CD4-positive, alpha-beta T cell treated with Interleukin-4 for 4 hours (primary cell): Measurements from ENCODE around the gene HDAC10.

Source experiments
- DNase-seq: peaks from one replicate; pipeline ENCODE4 v3.0.0-alpha.2; 2020

HDAC10 gene

DNA sequence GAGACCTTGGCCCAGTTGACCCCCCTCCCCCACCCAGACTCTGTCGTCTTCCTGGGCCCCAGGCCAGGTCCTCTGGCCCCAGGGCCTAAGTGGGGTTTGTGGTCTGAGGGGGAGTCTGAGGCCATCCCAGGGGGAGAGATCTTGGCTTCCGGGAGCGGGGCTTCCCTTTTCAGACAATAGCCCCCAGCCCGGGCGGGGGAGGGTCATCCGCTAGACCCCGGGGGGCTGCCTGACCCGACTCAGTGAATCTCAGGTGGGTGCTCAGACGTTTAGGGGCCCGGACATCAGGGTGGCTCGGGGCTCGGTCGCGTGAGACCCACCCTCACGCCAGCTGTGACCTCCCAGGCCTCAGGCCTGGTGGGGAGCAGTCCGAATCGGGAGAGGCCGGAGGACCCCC is 18.5 kb upstream of the HDAC10 start:
- no peak for DNase-seq

DNA sequence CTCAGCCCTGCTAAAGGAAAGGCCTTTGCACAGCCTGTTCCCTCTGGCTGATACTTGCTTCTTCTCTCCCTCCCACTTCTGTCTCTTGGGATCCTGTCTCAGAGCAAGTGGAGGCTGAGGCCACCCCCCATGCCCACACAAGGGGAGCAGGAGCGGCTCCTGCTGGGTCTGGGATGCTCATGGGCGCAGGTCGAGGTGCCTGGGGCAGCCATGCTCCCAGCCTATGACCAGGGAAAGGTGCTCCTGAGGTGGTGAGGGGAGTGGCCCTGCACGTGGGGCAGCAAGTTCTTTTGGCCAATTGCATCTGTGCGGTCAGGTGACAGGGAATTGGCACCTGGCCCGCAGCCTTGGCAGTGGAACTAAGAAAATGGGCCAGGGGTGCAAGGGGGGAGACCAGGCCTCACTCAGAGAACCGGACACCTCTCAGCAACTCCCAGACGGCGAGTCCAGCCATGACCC is 17.6 kb upstream of the HDAC10 start:
- no peak for DNase-seq

DNA sequence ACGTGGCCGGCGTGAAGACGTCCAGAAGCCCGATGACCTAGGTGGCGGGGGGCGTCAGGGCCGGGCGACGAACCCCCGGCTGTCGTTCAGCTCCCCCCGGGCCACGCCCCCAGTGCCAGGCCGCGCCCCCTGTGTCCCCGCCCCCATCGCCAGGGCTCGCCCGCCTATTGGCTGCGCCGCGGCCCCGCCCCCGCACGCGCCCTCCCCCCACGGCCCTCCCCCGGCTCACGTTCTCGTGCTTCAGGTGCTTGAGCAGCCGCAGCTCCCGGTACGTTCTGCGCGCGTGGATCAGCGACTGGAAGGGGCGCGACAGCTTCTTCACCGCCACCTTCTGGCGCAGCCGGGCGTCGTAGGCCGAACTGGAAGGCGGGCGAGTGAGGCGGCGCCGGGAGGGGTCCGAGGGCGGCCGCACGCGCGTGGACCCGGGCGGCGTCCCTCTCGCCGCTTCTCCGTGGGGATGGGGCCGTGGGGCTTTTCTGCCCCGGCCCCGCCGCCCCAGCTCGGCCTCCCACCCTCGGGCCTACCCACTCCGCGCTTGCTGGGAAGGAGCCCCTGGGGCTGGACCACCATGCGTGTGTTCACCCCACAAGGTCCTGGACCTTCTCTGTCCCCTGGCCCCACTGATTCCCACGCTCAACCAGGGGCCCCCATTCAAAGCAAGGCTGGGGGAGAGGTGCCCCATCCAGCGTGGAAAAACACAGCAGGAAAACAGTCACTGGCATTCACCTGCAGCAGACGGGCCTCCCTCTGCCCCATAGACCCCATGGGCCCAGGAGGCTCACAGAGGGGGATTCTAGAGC is 16.7 kb upstream of the HDAC10 start:
- peak; percentile 40 for DNase-seq

DNA sequence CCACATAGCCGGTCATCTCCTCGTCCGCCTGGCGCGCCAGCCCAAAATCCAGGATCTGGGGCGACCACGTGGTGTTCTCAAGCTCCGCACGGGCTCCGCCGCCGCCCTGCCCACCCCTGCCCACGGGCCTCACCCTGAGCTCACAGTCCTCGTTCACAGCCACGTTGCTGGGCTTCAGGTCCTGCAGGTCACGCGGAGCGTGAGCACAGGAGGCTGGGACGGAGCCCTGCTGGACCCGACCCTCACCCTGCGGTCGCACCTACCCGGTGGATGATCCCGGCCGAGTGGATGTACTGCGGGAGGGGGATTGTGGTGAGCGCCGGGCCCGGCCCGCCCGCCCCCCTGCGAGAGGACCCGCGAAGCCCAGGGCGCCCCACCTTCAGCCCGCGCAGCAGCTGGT is 15.9 kb upstream of the HDAC10 start:
- DNase-seq = no peak

DNA sequence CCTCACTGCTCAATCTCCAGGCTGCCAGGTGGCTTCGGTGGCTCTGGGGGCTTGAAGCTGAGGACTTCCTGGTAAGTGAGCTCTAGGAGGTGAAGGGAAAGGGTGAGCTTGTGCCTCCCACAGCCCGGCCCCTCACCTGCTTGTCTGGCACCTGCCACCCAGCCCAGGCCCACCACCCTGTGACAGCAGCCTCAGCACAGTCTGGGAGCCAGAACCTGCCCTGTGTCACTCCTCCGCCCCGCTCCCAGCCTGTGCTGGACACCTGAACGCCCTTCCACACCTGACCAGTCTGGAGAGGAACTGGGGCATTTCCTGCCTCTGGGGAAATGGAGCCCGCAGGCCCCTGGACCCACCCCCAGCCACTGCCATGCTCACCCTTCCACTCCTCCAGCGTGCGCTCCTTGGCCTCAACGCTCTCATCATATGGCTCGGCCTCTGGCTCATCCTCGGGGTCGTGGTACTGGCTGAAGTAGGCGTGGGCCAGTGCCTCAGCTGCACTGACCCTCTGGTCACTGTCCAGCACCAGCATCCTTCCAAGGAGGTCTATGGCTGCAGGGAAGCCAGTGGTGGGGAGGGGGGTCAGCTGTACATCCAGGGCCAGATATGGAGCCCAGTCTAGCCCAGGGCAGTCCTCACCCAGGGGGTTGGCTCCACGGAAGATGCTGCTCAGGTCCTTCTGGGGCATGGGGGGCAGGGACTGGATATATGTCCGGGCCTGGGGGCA is 14.0 kb upstream of the HDAC10 start:
- DNase-seq = no peak

DNA sequence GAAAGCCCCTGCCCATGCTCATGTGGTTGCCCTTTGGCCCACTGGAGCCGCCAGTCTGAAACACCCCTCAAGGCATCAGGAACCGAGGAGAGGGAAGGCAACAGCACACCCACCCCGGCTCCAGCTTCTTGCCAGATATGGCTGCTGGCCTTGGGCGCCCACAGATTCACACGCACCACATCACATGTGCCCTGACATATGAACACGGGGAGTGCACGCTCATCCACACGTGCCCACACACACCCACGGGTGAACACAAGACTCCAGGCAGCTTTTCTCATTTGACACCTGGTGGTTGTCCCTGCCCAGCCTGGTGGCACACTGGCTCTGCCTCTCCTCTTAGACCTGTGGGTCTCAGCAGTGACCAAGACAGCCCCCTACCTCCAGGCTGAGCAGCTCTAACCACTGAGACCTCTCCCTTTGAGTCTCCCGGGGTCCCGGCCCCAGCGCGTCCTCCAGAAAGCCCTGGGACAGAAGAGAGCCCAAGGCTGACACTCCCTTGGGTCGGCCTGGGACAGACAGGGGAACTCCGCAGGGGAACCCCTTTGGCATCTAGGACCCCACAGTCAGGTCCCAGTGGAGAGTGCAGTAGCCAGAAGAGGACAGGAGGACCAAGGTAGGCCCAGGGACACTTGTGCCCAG is 13.2 kb upstream of the HDAC10 start:
- no peak for DNase-seq

DNA sequence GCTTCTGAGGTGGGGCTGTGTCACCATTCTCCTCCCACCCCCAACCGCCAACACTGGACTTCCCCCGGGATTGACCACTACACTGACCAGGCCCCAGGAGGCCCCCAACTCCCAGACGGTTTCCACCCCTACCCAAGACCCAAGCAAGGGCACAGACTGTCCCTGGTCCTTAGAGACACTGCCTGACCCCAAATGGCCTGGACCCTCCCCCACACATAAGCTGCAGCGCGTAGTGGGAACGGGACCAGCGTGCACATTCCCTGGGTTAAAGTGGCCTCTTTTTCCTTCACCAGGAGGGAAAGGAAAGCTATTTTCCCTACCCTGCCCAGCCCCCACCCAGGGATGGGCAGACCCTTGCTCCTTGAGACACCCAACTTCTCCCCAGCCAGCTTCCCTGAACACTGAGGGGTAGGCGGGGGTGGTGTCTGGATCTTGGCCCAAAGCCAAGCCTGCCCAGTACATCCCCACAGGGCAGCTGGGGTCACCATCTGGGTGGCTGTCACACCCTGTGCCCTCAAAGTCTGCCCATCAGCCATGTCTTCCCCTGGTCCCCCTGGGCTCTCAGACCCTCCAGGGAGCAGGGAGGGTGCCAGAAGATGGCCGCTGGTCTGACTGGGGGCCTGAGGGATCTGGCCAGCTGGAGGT is 12.0 kb upstream of the HDAC10 start:
- no peak for DNase-seq

DNA sequence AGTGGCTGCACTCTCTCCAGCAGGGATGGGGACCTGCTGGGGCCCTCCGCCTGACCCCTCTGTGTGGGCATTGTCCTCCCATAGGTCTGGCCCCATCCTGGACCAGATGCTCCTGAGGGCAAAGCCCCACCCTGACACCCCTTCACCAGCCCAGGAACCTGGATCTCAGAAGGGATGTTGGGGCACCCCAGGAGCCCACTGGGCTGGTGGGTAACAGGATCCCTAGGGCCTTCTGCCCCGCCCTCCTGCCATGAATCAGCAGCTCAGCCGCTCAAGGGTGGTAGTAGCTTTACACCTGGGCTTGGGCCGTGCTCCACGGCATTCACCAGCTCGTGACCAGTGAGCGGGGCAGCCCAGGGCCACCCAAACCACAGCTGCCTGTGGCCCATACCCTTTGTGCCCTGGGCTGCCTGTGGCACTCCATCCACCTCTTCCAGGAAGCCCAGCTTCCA is 11.4 kb upstream of the HDAC10 start:
- DNase-seq = no peak

DNA sequence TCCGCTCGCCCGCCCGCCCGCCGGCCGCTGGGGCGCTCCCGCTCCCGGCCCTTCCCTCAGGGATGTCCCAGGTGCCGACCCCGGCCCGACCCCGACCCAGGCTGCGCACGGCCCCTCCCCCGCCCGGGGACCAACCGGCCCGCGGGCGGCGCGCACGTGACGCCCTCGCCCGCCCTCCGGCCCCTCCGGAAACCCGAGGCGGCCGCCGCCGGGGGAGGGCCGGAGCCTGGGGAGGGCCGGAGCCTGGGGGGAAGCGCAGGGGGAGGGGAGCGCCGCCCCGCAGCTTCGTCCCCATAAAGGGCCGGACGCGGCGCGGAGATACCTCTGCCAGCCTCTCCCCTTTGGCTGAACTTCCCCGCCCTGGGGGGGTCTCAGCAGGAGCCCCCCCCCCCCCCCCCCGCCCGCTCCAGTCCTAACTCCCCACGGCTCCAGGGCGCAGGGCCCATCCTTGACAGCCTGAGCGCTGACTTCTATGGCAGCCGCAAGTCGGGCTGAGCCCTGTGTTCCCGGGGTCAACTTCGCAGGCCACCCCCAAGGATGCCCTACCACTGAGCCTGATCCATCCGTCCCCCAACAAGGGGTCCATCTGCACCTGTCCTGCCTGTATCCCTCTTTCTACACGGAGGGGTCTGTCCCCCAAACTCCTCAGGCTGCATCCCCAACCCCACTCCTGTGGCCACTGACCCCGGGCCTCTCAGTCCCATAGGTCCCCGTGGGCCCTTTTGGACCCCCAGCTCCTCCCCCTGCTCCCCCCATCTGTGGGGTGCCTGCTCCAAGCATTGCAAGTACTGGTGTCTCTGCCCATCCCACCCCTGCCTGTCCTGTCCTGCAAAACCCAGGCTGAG is 10.8 kb upstream of the HDAC10 start, which contains the start of gene MAPK12:
TSS of gene MAPK12 (minus strand) at position 69 of the 845 bp plus-strand sequence. CDS start 174 bp downstream, outside the sequence.
- no peak for DNase-seq

DNA sequence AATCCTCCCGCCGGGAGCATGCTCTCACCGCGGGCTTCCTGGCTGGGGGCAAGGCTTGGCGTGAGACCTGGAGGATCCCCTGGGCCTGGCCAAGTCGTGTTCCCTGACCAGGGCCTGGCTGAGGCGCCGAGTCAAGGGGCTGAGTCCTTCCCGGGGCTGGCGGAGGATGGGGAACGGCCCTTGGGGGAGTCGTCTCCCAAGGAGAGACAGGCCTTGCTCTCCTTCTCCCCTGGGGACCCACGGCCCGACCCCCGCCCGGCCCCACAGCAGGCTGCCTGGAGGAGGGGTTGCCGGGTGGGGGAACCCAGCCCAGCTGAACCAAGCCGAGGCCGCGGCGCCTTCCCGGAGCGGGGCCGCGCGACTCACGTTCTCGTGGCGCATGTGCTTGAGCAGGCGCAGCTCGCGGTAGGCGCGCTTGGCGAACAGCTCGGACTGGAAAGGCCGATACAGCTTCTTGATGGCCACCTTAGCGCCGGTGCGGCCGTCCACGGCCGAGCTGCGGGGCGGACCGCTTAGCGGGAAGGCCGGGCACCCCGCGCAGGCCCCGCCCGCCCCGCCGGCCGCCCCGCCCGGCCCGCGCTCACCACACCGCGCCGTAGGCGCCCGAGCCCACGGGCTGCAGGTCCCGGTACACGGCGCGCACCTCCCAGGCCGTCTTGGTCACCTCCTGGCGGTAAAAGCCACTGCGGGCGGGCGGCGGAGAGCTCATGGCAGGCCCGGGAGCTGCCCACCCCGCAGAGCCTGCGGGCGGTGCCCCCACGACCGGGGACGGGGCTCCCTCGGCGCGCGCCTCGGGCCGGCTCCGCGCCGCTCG is 9.9 kb upstream of the HDAC10 start:
- no peak for DNase-seq

DNA sequence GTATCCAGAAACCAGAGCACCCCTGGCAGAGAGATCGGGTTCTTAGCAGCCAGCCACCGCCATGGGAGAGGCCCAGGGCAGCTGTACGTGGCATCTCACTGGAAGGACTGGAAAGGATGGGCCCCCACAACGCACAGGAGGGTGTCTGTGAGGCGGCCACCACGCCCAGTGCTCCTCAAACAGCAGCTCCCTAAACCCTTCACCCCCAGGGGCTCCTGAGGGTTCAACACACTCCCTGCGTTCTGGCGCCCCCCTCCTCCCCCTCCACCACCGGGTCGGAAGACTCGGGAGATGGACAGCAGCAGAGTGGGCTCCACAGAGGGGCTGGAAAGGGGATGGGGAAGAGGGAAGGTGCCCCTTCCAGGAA is 9.4 kb upstream of the HDAC10 start:
- DNase-seq = no peak

DNA sequence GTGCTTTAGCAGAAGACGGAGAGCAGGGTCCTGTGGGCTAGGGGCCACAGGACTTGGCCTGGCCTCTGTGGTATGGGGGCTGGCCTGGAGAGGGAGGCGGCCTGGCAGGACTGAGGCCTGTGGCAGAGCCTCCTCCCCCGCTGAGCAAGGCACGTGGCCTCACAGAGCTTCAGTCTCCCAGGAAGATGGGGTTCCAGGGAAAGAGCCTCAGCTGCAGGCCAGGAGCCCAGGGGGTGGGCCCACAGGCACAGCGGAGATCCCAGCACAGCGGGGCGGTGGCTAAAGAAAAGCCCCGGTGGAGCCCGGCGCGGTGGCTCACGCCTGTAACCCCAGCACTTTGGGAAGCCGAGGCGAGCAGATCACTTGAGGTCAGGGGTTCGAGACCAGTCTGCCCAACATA is 8.2 kb upstream of the HDAC10 start:
- no peak for DNase-seq

DNA sequence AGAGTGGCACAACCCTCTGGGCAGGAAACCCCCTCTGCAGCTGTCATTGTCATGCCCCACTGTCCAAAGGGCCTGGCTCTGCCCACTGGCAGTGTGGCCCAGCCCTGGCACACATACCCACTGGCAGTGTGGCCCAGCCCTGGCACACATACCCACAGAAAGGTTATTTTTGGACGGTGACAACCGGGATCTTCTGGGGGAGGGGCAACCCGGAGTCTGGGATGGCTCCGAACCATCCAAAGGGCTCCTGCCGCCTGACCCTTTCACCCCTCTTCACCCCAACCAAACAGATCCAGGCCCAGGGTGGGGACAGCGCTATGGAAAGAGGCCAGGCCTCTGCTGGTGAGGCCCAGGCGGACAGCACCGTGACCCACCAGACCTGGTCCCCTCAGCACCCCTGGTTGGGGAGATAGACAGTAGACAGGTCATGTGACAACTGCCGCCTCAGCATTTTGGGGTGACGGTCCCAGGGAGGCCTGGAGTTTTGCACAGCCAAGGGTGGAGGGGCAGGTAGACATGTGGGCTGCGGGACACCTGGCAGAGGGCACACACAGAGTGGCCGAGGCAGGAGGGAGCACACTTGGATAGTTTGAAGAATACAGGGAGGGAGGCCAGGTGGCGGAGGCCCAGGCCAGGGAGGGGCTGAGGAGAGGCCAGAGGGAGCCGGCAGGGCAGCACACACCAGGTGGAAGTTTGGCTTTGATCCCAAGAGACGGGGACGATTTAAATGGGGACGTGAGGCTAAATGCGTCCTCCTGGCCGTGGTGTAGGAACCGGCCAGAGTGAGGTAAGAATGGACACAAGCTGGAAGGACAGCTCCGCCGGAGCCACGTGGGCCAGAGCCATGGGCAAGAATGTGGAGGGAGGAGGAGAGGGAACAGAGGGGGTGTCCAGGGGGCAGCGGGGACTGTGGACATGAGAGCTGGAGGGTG is 7.6 kb upstream of the HDAC10 start:
- no peak for DNase-seq

DNA sequence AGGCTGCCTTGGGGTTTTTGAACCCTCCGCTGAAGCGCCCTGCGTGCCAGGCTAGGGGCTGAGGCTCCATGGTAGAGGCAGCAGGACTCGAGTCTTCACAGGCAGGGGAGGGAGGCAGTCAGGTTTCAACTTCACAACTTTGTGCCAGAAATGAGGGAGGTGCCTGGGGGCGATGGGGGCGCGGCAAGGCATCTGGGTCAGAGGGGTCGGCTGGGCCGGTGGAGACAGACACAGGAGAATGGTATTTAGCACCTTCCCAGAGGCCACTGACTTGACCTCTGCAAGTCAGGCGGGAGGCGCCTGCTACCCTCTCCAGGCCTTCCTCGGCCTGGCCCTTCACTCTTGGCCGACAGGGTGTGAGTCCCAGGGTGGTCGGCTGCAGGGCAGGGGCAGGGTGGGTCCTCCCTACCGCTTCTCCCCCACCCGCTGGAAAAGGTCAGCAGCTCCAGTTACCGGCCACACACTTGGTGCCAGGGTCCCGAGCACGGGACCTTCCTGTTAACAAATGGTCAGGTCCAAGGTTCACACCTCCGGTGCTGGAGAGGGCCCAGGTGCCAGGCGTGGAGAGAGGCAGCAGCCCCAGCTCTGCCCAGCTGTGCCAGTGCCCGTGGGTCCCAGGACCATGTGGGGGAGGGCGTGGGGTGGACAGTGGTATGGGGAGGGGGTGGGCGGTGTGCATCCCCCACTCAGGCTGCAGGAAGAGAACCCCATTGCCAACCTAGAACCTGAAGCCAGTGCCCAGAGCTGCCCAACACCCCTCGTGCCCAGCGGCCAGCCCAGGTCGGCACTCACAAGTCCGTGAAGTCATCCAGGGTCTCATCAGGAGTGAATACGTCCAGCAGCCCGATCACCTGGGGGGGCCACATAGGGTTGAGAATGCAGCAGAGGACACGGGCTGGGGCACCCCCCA is 6.6 kb upstream of the HDAC10 start:
- DNase-seq = no peak

DNA sequence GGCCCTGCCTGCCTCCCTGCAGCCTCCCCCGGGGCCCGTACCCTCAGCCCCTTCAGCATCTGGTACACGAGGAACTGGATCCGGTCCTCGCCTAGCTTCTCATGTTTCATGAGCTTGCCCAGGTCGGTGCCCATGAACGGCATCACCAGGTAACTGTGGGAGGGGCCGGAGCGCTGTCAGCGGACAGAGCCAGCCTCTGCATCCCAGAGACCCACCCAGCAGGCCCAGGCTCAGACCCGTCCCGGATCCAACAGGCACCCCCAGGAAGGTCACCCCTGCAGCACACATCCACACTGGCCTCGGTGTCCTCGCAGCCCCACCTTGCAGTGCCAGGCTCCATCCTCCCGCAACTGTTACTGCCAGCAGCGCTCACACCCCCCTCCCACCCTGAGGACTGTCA is 6.0 kb upstream of the HDAC10 start:
- no peak for DNase-seq

DNA sequence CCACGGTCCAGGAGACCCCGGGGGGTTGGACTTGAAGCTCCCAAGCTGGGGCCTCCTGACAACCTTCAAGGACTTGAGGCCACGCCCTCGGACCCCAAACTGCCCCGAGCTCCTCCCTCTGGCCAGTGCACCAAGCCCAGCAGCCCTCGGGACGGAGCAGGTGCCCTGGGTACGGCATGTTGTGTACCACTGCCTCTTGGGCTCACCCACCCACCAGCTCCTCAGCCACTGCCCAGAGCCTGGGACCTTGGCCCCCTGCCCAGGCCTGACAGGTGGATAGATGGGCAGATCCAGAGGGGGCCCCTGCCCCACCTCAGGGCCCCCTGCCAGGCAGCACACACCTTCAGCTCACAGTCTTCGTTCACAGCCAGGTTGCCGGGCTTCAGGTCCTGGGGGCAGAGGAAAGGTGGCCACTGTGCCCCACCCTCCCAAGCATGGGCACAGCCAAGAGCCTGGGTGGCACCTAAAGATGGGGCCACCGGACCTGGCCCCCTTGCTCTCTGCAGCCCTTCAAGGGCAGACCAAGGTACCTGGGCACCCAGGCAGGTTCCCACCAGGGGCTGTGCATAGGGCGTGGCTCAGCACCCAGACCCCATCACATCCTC is 5.3 kb upstream of the HDAC10 start:
- DNase-seq = no peak

DNA sequence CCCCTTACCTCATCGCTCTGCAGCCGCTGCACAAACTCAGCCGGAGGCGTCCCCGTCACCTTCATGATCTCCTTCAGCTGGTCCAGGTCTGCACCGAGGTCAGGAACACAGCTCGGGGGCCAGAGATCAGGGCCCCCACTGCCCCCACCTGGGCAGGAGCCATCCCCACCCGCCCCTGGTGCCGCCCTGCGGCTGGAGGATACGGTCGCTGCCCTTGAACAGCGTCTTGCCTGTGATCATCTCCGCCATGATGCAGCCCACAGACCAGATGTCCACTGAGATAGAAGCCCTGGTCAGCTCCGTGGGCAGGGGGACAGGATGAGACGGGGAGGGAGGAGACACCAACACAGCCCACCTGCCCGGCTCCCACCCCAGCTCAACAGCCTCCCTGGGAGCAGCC is 4.5 kb upstream of the HDAC10 start:
- no peak for DNase-seq

DNA sequence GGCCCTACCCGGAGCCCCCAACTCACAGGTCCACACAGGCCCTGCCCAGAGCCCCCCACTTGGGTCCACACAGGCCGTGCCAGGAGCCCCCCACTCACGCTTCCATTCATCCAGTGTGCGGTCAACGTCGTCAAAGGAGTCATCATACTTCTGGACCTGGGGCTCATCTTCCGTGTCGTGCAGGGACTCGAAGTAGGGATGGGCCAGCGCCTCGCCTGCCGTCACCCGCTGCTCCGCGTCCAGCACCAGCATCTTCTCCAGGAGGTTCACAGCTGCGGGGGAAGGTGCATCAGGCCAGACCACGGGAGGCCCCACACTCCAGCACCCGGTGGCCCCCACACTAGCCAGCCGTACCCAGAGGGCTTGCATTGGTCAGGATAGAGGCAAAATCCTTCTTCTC is 4.0 kb upstream of the HDAC10 start:
- DNase-seq = no peak

DNA sequence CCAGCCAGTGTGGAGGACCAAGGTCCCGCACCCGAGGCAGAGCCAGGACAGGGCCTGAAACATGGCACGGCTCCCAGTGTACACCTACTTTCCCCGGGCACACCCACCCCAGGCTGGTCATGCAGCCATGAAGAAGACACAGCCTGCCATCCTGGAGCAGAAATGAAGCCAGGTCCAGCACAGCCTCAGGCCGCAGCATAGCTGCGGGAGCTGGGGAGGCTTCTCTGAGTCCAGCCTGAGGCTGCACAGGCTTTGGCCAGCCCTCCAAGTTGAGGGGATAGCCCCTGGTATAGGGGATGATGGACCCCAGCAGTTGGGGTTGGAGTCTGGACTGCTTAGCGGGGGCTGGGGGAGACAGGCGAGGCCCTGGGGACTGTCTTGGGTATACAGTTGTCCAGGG is 2.9 kb upstream of the HDAC10 start:
- no peak for DNase-seq
